GM12892 (cell line): ENCODE measurements around the gene TRPM3.

Source experiments
- POLR2A ChIP-seq: IDR thresholded peaks from 2 replicates; pipeline ENCODE4 v1.6.1; 2011; ENCODE audit warnings: low read depth, low read length, control low read depth
- POLR2AphosphoS5 ChIP-seq: IDR thresholded peaks from 2 replicates; pipeline ENCODE4 v1.6.1; 2011; ENCODE audit warnings: low read depth, low read length, control low read depth
- TAF1 ChIP-seq: IDR thresholded peaks from 2 replicates; pipeline ENCODE4 v1.6.1; 2011; ENCODE audit warnings: low read depth, mild to moderate bottlenecking, control low read depth, low read length, borderline replicate concordance

GRCh38 chr9:71052287-71052686 is 69.1 kb downstream of the TRPM3 start:
- no peak for TF ChIP-seq POLR2A
- no peak for TF ChIP-seq POLR2AphosphoS5
- TF ChIP-seq TAF1: no peak
